ENCODE data around the gene IGFBP2.
A peak's percentile ranks its signal among the peaks of the same experiment; 100 is the strongest.

IGFBP2 gene

GRCh38 chr2:216663846-216664245 lies 30.6 kb downstream of the IGFBP2 start:
- no peak for DNase-seq (ENCODE audit: low read depth)

GRCh38 chr2:216664593-216665034 lies 31.4 kb downstream of the IGFBP2 start:
- DNase-seq (ENCODE audit: low read depth) = no peak

- DNase-seq (ENCODE audit: low read depth) = no peak
Observed at GRCh38 chr2:216665242-216665641, 32.0 kb downstream of the IGFBP2 start.

GRCh38 chr2:216665717-216666116 lies 32.5 kb downstream of the IGFBP2 start:
- DNase-seq (ENCODE audit: low read depth) = no peak

- DNase-seq (ENCODE audit: low read depth) = peak; percentile 47
Observed at GRCh38 chr2:216666461-216667233, 33.4 kb downstream of the IGFBP2 start.

- DNase-seq (ENCODE audit: low read depth) = no peak
Observed at GRCh38 chr2:216670266-216671080, 37.3 kb downstream of the IGFBP2 start.

GRCh38 chr2:216671081-216671411 lies 37.8 kb downstream of the IGFBP2 start:
- DNase-seq (ENCODE audit: low read depth) = no peak

- DNase-seq (ENCODE audit: low read depth) = no peak
Observed at GRCh38 chr2:216671791-216672343, 38.6 kb downstream of the IGFBP2 start.

- no peak for DNase-seq (ENCODE audit: low read depth)
Observed at GRCh38 chr2:216672466-216672865, 39.2 kb downstream of the IGFBP2 start.

GRCh38 chr2:216673021-216673420 lies 39.8 kb downstream of the IGFBP2 start:
- no peak for DNase-seq (ENCODE audit: low read depth)

GRCh38 chr2:216673609-216674008 lies 40.4 kb downstream of the IGFBP2 start:
- no peak for DNase-seq (ENCODE audit: low read depth)

- DNase-seq (ENCODE audit: low read depth) = no peak
Observed at GRCh38 chr2:216674376-216674775, 41.2 kb downstream of the IGFBP2 start.

GRCh38 chr2:216676630-216677029 lies 43.4 kb downstream of the IGFBP2 start:
- DNase-seq (ENCODE audit: low read depth) = no peak

- DNase-seq (ENCODE audit: low read depth) = no peak
Observed at GRCh38 chr2:216677439-216678097, 44.3 kb downstream of the IGFBP2 start.

GRCh38 chr2:216678098-216678465 lies 44.9 kb downstream of the IGFBP2 start:
- DNase-seq (ENCODE audit: low read depth) = no peak

GRCh38 chr2:216678813-216679657 lies 45.8 kb downstream of the IGFBP2 start:
- no peak for DNase-seq (ENCODE audit: low read depth)

GRCh38 chr2:216679658-216680024 lies 46.4 kb downstream of the IGFBP2 start:
- DNase-seq (ENCODE audit: low read depth) = no peak

GRCh38 chr2:216680951-216681629 lies 47.9 kb downstream of the IGFBP2 start:
- no peak for DNase-seq (ENCODE audit: low read depth)

GRCh38 chr2:216681683-216682082 lies 48.5 kb downstream of the IGFBP2 start:
- no peak for DNase-seq (ENCODE audit: low read depth)

- no peak for DNase-seq (ENCODE audit: low read depth)
Observed at GRCh38 chr2:216683846-216684245, 50.6 kb downstream of the IGFBP2 start.

- no peak for DNase-seq (ENCODE audit: low read depth)
Observed at GRCh38 chr2:216685327-216685875, 52.2 kb downstream of the IGFBP2 start.
